SIG-M5 treated with dmso at 0.1 percent for 504 hours (cell line): ENCODE measurements around the gene KDM1B.
"Not testable (repeated sequence)": the region's sequence is repeated elsewhere in the genome, so short reads cannot be mapped to it uniquely, and the experiment has no call there.

ENCODE experiments used
- DNase-seq: peaks from one replicate; lab custom pipeline; 2025; ENCODE audit not compliant: unreplicated experiment; lab: John Stamatoyannopoulos, UW

The KDM1B gene

GRCh38 chr6:18186540-18187250, 31.5 kb downstream of the KDM1B start:
- peak; percentile 12 for DNase-seq

DNA sequence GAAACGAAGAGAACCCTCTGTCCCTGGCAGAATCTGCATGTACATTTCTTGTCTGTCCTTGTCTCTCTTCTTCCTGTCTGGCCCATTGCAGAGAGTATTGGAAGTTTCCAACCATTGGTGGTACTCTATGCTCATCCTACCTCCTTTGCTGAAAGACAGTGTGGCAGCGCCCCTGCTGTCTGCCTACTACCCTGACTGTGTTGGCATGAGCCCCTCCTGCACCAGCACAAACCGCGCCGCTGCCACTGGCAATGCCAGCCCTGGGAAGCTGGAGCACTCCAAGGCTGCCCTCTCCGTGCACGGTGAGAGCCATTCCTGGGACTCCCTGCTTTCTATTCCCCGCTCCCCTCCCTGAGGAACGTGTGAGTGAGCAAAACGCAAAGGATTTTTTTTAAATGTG, 32.5 kb downstream of the KDM1B start:
- no peak for DNase-seq

DNA sequence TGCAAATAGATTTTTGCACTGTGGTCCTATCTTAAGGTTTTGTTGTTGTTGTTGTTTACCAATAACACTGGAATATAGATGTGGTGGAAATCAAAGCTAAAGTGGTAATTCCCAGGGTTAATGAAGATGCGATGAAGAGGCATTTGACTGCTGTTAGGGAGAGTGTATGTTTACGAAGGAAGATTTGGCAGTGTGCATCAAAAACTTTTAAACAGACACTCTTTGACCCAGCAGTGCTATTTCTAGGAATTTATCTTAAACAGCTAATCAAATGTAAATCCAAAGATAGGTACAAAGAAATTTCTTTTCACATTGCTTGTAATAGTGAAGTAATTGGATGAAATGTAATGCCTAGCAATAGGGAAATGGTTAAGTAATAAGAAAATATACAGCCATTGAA, 34.0 kb downstream of the KDM1B start:
- DNase-seq, result no peak

- DNase-seq, result no peak
Observed at GRCh38 chr6:18192026-18192425, 36.8 kb downstream of the KDM1B start.

GRCh38 chr6:18203786-18204185, 48.6 kb downstream of the KDM1B start:
- DNase-seq, result no peak

DNA sequence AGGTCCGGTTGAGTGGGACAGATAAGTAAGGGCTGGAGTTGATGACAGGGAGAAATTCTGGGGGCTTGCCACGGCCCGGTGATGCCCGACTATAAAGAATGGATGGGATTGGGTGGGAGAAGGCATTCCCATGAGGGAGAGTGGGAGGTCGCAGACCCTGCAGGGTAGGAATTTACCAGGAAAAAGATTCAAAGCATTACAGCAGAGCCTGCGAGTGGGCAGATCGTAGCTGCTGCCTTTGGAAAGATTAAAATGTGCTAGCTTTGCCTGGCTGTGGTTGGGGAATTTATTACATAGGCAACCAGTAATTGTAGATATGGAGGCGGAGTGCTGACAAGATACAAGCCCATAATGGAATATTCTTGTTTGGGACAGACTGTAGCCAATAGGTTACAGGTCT, 49.5 kb downstream of the KDM1B start:
- DNase-seq, result no peak

- DNase-seq, result no peak
Observed at GRCh38 chr6:18206591-18206990, 51.4 kb downstream of the KDM1B start.

DNA sequence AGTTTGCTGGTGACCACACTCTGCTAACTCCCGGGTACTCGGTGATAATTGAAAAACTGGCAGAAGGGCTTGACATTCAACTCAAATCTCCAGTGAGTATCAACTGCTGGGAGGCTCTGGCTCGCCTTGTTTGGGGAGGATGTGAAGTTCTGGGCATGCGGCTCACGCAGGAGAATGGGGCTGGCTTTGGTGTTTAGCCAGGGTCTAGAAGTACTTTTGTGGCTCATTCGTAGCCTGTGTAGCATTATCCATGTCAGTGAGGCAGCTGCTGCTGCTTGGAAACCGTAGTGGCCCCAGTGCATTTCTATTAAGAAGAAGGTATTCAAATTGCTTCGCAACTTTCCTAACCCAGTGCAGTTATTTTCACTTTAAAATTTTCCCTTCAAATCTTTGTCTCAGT, 52.2 kb downstream of the KDM1B start:
- DNase-seq, result no peak

GRCh38 chr6:18207949-18208348, 52.7 kb downstream of the KDM1B start:
- no peak for DNase-seq

DNA sequence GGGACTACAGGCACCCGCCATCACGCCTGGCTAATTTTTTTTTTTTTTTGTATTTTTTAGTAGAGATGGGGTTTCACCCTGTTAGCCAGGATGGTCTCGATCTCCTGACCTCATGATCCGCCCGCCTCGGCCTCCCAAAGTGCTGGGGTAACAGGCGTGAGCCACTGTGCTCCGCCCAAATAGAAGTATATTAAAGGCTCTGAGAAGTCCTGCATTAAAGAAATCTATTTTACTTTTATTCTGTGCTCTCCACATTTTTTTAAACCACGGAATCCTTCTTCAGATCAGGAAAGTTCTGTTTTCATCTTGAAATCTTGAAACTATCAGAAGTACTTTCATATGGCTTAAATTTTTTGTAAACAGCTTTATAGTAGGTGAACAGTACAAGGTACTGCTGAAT, 53.6 kb downstream of the KDM1B start:
- DNase-seq, result not testable (repeated sequence)

DNA sequence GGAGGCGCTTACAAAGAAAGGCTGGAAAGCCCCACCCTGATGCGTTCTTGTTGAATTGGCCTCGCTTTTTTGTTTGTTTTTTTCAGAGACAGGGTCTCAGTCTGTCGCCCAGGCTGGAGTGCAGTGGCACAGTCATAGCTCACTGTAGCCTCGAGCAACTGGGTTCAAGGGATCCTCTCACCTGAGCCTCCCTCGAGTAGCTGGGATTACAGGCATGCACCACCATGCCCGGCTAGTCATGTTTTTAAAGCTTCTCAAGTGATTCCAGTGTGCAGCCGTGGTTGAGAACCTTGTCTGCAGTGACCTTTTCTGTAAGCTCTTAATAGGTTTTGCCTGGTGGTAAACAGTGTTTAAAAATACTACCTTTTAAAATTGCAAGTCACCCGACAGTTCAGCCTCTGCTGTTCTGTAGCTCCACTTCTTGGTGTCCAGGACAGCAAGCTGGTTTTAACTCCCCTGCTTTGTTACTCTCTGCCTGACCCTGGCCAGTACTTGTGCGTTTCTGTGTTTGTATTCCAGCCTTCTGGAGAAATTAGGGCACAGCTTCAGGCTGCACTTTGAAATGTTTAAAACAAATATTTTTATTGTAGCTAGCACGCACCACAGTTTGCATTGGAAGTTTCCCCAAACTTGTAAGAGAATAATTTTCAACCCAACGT, 54.4 kb downstream of the KDM1B start:
- DNase-seq, result no peak

DNA sequence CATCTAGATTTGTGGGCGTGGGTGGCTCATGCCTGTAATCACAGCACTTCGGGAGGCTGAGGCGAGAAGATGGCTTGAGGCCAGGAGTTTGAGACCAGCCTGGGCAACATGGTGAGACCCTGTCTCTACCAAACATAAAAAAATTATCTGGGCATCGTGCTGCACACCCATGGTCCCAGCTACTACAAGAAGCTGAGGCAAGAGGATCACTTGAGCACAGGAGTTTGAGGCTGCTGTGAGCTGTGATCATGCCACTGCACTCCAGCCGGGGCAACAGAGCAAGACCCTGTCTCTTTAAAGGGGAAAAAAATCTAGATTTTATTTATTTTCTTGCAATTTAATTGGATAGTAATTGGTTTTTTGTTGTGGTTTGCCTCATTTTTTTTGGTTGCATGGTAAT, 55.5 kb downstream of the KDM1B start:
- no peak for DNase-seq

- no peak for DNase-seq
Observed at GRCh38 chr6:18211338-18211737, 56.1 kb downstream of the KDM1B start.

DNA sequence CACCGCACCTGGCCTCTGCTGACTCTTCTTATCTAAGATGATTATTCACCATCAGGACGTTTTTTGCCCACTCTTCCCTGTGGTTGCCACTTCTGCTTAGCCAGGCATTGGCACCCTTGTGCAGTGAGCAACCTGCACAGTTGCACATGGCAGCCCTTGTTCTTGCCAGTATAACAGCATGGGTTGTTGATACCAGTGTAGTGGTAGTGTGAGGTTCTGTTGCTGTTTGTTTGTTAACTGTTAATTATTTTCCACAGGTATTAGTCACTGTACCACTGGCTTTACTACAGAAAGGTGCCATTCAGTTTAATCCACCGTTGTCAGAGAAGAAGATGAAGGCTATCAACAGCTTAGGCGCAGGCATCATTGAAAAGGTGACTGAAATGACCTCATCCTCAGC, 57.0 kb downstream of the KDM1B start:
- DNase-seq, result no peak

GRCh38 chr6:18213439-18213838, 58.2 kb downstream of the KDM1B start:
- DNase-seq, result no peak

DNA sequence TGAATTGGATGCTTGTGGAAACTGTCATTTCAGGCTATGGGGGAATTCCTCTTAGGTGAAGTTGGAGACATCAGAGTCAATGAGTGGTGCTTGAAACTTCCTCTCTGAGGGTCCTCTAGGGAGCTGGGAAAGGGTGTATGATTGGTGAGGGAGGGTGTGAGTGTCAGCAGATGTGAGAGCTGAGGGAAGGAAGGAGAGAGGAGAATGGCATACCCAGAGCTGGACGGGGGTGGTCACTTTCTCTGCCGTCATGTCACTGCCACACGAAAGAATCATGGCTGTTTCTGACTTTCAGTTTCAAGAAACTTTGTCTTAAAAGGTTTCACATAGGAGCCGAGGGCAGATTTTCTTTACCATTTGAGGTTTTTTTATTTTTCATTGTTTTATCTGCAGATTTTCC, 58.8 kb downstream of the KDM1B start:
- DNase-seq, result no peak

DNA sequence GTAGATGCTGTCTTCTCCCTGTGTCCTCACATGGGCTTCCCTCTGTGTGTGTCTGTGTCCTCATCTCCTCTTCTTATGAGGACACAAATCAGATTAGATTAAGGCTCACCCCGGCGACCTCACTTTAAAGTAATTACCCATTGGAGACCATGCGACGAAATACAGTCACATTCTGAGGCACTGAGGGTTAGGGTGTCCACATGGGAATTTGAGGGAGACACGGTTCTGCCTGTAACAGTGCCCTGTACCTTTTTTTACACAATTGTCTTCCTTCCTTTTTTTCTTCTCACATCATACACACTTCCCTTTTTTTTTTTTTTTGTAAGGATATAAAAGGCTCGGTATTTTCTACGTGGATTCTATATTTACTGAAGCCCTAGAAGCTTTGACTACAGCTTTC, 60.2 kb downstream of the KDM1B start:
- peak; percentile 70 for DNase-seq

DNA sequence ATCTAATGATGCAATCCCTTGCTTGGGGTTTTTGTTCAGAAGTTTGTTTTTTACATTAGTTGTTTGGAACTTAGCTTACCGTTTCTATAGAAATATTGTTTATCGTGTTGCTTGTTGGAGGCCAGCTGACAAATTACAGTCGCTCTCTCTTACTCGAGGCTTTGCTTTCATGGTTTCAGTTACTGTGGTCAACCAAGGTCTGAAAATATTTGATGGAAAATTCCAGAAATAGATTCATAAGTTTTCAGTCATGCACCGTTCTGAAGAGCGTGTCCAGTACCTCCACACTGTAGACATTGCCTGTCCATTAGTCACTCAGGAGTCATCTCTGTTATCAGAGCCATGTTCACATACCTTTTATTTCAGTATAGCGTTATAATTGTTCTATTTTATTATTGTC, 61.2 kb downstream of the KDM1B start:
- no peak for DNase-seq

GRCh38 chr6:18218233-18218632, 63.0 kb downstream of the KDM1B start:
- DNase-seq, result no peak

DNA sequence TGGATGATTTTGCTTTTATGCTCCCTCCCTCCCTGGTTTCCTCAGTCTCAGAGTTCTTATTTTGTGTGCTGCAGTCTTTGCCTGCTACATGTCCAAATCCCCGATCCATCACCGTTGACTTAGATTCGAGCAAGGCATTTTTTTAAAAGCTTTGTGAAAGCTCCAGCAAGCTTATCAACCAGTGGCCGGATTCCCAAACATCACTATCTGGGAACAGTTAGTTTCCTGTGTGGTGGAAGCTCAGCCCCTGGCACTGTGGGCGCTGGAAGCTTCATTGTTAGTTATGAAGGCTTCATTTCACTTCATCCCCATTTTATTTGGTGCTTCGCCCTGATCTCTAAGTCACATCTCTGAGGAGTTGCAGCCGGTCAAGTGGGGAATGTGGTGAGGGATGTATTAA, 64.4 kb downstream of the KDM1B start:
- DNase-seq, result no peak

GRCh38 chr6:18221288-18221615, 66.0 kb downstream of the KDM1B start:
- DNase-seq, result no peak

GRCh38 chr6:18226451-18227105, 71.4 kb downstream of the KDM1B start:
- not testable (repeated sequence) for DNase-seq

DNA sequence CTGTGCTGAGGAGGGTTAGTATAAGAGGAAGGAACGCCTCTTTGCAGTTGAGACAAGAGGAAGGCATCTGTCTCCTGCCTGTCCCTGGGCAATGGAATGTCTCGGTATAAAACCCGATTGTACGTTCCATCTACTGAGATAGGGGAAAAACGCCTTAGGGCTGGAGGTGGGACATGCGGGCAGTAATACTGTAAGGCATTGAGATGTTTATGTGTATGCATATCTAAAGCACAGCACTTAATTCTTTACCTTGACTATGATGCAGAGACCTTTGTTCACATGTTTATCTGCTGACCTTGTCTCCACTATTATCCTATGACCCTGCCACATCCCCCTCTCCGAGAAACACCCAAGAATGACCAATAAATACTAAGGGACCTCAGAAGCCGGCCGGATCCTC, 71.9 kb downstream of the KDM1B start:
- not testable (repeated sequence) for DNase-seq
